HepG2 (cell line): Measurements from ENCODE around the gene COA3. TPM values are rescaled to one million over a fixed set of nuclear protein-coding genes. Genes with fewer than 3 reads are reported as not detected.

Experiments
- BCLAF1 ChIP-seq: fragments of 450-650 bp; IDR thresholded peaks from 2 replicates; pipeline ENCODE4 v1.6.1; 2017; ENCODE audit warnings: mild to moderate bottlenecking
- IKZF4 ChIP-seq: sonication (generic); formaldehyde crosslinking; IDR thresholded peaks from 2 replicates; pipeline ENCODE4 v1.5.1; 2020; ENCODE audit warnings: borderline replicate concordance, mild to moderate bottlenecking, low read depth, missing genetic modification reagents; ENCODE audit errors: not compliant biosample characterization
- NFE2L1 ChIP-seq: sonication (generic); formaldehyde crosslinking; IDR thresholded peaks from 2 replicates; pipeline ENCODE4 v1.4.0; 2020; ENCODE audit warnings: missing genetic modification reagents, mild to moderate bottlenecking, borderline replicate concordance
- RERE ChIP-seq: IDR thresholded peaks from 2 replicates; pipeline ENCODE4 v1.6.1; 2016; ENCODE audit warnings: low read depth, missing genetic modification reagents, missing compliant biosample characterization
- RFX3 ChIP-seq: IDR thresholded peaks from 2 replicates; pipeline ENCODE4 v1.6.1; 2016; ENCODE audit warnings: missing biosample characterization, missing genetic modification reagents
- TEF ChIP-seq: sonication (generic); formaldehyde crosslinking; IDR thresholded peaks from 2 replicates; pipeline ENCODE4 v1.5.0; 2020; ENCODE audit warnings: missing genetic modification reagents
- TOPORS ChIP-seq: sonication (generic); formaldehyde crosslinking; IDR thresholded peaks from 2 replicates; pipeline ENCODE4 v1.8.0; 2023; ENCODE audit warnings: mild to moderate bottlenecking, missing genetic modification reagents
- TSC22D2 ChIP-seq: sonication (generic); formaldehyde crosslinking; IDR thresholded peaks from 2 replicates; pipeline ENCODE4 v1.5.1; 2020; ENCODE audit warnings: missing genetic modification reagents, mild to moderate bottlenecking, borderline replicate concordance
- ZNF264 ChIP-seq: sonication (generic); formaldehyde crosslinking; IDR thresholded peaks from 2 replicates; pipeline ENCODE4 v1.4.0; 2020; ENCODE audit warnings: missing genetic modification reagents
- ZNF274 ChIP-seq: sonication (generic); formaldehyde crosslinking; IDR thresholded peaks from 2 replicates; pipeline ENCODE4 v1.5.1; 2020; ENCODE audit warnings: mild to moderate bottlenecking, missing genetic modification reagents
- ZNF276 ChIP-seq: sonication (generic); formaldehyde crosslinking; IDR thresholded peaks from 2 replicates; pipeline ENCODE4 v1.4.0; 2020; ENCODE audit warnings: mild to moderate bottlenecking, low read depth, missing genetic modification reagents
- ZNF512B ChIP-seq: sonication (generic); formaldehyde crosslinking; IDR thresholded peaks from 2 replicates; pipeline ENCODE4 v1.5.1; 2020; ENCODE audit warnings: missing genetic modification reagents, mild to moderate bottlenecking, borderline replicate concordance
- ZNF7 ChIP-seq: IDR thresholded peaks from 2 replicates; pipeline ENCODE4 v1.6.1; 2016; ENCODE audit warnings: missing biosample characterization, missing genetic modification reagents
- polyA plus RNA-seq, 8 experiments: library from polyadenylated mRNA; depleted of rRNA in 3 of 8; stranded (reverse) in 7 of 8; unstranded in 1 of 8; fragments of >200 nt; fragmentation: Illumina TruSeq in 4 of 8; extraction: Trizol in 4 of 8; gene quantifications; 2 replicates each; pipeline versions ENCODE4 v1.2.1 to v1.2.3, GENCODE V29; 2011 to 2016; ENCODE audit warnings: low read depth in 4 of 8, missing spikeins in 1 of 8, mixed read lengths in 1 of 8; ENCODE audit not compliant: insufficient read depth in 1 of 8
- total RNA-seq, 5 experiments: library from RNA; depleted of rRNA; stranded (reverse); fragments of >200 nt; fragmentation: Illumina TruSeq; extraction: Trizol; gene quantifications; 2 replicates each; pipeline ENCODE4 v1.2.3, GENCODE V29; 2016; ENCODE audit warnings: low read depth in 1 of 5

COA3 gene
- total and polyA plus RNA-seq, 2 of the 13 experiments (the other 11 are each of a cell fraction or from before 2014, with no cell fraction given), result 133 to 202 TPM

GRCh38 chr17:42779936-42780850 is 18.3 kb downstream of the COA3 start, which contains the start of gene WNK4 (continued):
- TF ChIP-seq ZNF276 (CRISPR knock-in tag) (no peak), ZNF7 (CRISPR knock-in tag) (no peak), RFX3 (CRISPR knock-in tag) (peak; percentile 7; the same call in 1 of the 2 replicates), NFE2L1 (CRISPR knock-in tag) (no peak), ZNF264 (CRISPR knock-in tag) (no peak; the same call in 1 of the 2 replicates), IKZF4 (CRISPR knock-in tag) (peak; percentile 41), BCLAF1 (no peak), TEF (CRISPR knock-in tag) (peak; percentile 55; the same call in 1 of the 2 replicates), ZNF512B (CRISPR knock-in tag) (peak; percentile 54; the same call in 1 of the 2 replicates), RERE (CRISPR knock-in tag) (0 out of 2 replicates have a peak, but pooled peaks have one; percentile 37), TSC22D2 (0 out of 2 replicates have a peak, but pooled peaks have one; percentile 63), TOPORS (no peak; the same call in 1 of the 2 replicates), ZNF274 (CRISPR knock-in tag) (no peak)
